ENCODE measurements around the gene UFSP2.

UFSP2 gene

GRCh38 chr4:185426960-185427688, 1.4 kb upstream of the UFSP2 start:
- DNase-seq (ENCODE audit: low spot score), result no peak

DNA sequence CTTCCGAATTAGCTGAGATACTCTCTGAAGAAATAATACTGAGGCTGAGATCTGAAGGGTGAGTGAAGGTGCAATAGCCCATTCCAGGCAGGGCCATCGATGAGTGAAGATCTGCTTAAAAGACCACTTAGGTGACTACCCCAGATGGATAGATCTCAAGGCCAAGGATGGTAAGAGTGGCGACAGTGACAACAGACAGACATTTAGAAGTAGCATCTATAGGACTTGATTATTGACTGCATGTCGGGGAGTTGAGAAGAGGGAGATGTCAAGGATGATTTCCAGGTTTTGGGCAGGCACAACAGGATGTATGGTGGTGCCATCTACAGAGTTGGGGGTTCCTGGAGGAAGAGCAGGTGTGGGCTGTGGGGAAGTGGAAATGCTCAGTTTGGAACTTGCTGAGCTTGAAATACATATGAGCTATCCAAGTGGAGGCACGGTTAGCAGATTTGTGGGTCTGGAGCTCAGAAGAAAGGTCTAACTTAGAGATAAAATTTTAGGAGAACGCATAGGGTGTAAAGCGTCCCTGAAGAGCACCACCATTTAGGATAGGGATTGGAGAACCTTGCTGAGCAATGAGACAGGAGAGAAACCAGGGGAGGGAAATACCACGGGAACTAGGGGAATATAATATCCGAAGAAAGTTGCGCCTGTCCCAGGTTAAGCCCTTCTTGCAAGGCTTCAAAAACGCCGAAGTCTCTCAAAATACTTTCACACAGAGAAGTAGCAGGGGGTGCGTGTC, 688 bp downstream of the UFSP2 start:
- no peak for DNase-seq (ENCODE audit: low spot score)

DNA sequence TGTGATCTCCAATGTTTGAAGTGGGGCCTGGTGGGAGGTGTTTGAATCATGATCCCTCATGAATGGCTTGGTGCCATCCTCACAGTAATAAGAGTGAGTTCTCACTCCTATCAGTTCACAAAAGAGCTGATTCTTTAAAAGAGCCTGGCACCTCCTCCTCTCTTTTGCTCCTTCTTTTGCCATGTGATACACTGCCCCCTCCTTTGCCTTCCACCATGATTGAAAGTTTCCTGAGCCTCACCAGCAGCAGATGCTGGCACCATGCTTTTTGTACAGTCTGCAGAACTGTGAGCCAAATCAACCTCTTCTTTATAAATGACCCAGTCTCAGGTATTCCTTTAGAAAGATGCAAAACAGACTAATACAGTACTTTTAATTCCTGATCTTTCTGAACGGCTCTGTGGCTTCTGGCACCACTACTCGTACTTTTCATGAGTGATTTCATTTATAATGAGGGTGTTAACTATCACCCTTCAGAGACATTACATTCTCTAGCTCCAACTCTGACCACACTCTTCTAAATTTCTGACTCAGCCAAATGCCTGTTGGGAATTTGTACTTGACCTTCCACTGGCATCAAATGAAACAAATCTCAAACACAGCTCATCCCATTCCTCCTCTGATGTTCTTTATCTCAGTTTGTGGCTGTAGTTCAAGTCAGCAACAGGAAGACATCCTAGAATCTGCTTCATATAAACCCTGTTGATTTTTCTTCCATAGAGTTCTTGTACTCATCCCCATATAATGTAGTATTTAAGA, 4.2 kb downstream of the UFSP2 start:
- DNase-seq (ENCODE audit: low spot score), result no peak

GRCh38 chr4:185416955-185417354, 8.8 kb downstream of the UFSP2 start:
- no peak for DNase-seq (ENCODE audit: low spot score)

GRCh38 chr4:185412412-185412811, 13.4 kb downstream of the UFSP2 start:
- DNase-seq (ENCODE audit: low spot score), result no peak

GRCh38 chr4:185411849-185412248, 13.9 kb downstream of the UFSP2 start:
- DNase-seq (ENCODE audit: low spot score), result no peak

- no peak for DNase-seq (ENCODE audit: low spot score)
Observed at GRCh38 chr4:185408432-185408831, 17.3 kb downstream of the UFSP2 start.

- DNase-seq (ENCODE audit: low spot score), result no peak
Observed at GRCh38 chr4:185405296-185405999, 20.3 kb downstream of the UFSP2 start.

- no peak for DNase-seq (ENCODE audit: low spot score)
Observed at GRCh38 chr4:185404031-185404430, 21.7 kb downstream of the UFSP2 start.

DNA sequence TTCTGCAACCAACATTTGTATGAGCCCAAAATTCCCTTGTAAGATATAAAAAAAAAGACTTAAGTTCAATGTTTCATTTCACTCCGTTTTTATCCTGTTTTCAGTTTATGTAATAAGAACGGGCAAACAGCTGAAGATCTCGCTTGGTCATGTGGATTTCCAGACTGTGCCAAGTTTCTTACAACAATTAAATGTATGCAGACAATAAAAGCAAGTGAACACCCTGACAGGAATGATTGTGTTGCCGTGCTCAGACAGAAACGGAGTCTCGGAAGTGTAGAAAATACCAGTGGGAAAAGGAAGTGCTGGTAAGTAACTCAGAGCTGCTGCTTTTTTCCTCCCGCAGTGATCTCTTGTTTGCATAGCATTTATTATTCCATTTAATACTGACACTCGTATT, 26.3 kb downstream of the UFSP2 start:
- DNase-seq (ENCODE audit: low spot score), result no peak

GRCh38 chr4:185398618-185399017, 27.1 kb downstream of the UFSP2 start:
- DNase-seq (ENCODE audit: low spot score), result no peak

GRCh38 chr4:185396724-185397385, 28.9 kb downstream of the UFSP2 start, which contains the start of gene ANKRD37:
TSS of gene ANKRD37 (plus strand) at chr4:185396841. CDS start at chr4:185396924, 83 bp downstream.
- DNase-seq (ENCODE audit: low spot score), result peak; percentile 11

GRCh38 chr4:185395956-185396723, 29.6 kb downstream of the UFSP2 start:
- peak; percentile 96 for DNase-seq (ENCODE audit: low spot score)

GRCh38 chr4:185395238-185395955, 30.4 kb downstream of the UFSP2 start, which contains the start of gene LRP2BP:
TSS of gene LRP2BP (minus strand) at chr4:185395924. CDS start at chr4:185378186, 17,738 bp downstream.
- DNase-seq (ENCODE audit: low spot score), result peak; percentile 81

DNA sequence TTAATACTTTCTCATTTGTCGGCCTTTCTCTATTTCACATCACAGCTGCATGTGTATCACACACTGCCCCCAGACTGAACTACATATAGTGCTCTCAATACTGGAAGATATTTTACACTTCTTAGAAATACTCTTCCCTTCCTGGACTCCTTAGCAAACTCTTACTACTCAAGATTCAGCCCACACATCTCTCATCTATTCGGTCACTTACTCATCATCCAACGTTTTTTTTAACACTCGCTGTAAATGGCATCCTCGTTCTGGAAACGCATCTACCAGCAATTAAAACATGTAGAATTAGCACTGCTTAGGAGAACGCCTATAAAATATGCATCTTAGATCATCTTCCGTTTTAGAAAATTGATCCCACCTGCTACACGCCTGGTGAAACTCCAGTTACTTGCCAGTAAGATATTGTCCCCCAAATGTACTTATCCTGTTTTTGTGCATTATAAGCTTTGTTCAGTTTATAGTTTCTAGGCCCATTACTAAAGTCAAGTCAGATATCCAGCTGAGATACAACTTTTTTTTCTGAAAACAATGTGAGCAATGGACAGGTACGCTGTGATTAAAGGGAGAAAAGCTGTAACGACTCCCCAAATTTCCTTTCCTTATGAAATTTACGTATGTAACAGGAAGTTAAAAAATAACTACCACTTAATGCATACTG, 31.1 kb downstream of the UFSP2 start:
- no peak for DNase-seq (ENCODE audit: low spot score)

DNA sequence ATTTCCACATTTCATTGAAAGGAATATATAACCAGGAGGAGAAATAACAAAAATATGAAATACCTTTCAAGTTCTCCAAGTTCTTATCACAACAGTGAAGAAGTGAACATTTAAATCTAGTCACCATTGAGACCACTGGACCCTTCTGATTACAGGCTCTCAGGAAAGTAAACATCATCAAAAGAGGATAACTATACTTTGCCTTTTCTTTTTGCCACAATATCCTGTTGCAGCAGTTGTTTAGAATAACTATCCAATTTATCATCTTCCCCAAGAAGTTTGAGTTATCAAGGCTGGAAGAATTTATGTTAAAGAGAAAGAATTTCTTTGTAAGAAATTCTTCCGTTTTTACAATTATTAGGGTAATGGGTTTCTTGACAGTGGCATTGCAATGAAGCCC, 33.6 kb downstream of the UFSP2 start:
- DNase-seq (ENCODE audit: low spot score), result no peak

DNA sequence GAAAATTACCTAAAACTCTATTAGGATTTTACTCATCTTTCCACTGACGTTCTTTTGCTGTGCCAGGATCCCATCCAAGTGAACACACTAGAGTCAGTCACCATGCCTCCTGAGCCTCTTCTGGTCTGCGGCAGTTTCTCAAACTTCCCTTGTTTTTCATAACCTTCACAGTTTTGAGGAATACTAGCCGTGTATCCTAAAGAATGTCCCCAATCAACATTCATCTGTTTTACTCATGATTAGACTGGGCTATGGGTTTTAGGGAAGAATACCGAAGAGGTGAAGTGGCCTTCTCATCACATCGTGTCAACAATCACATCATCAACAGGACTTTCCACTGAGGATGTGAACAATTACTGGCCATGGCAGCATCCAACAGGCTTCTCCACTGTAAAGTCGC, 34.8 kb downstream of the UFSP2 start:
- no peak for DNase-seq (ENCODE audit: low spot score)

DNA sequence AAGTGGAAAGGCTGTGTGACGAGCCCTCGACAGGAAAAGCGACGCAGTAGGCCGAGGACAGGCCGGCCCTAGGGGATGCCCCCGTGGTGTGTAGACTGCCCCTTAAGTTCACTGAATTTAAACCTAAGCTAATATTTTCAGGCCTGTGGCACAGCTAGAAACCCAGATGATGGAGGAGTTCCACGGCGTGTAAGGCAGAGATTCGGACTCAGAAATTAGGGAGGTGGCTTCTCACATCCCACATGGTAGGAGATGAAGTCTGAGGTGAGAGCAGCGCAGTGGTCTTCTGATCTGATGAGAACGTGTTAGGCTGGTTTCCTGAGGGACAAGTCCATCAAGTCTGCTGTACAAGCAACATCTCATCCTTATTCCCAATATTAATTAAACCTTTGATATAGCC, 37.8 kb downstream of the UFSP2 start:
- DNase-seq (ENCODE audit: low spot score), result no peak

DNA sequence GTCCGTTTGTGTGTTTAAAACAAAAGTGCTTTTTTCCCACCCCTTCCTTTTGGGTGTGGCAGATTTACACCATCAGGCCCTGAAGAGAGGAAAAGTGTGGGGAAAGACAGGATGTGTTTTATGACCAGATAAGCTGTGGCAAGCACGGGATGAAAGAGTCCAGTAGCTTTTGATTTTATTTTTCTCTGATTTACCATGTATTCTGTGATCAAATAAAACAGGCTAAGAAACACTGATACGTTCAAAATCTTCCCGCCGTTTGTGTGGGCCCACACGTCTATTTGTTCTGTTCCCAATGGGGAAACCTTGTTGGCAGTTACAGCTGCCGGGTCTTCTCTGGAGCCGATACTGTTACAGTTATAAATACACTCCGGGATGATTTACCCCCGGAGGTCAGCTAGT, 40.8 kb downstream of the UFSP2 start:
- no peak for DNase-seq (ENCODE audit: low spot score)
